Measurements from ENCODE around the gene IL27RA. TPM values are rescaled to one million over a fixed set of nuclear protein-coding genes. Genes with fewer than 3 reads are reported as not detected.

IL27RA gene
- total RNA-seq, 6 experiments from 2014 or later: 4.7 to 6.1 (median 5.1) TPM

DNA sequence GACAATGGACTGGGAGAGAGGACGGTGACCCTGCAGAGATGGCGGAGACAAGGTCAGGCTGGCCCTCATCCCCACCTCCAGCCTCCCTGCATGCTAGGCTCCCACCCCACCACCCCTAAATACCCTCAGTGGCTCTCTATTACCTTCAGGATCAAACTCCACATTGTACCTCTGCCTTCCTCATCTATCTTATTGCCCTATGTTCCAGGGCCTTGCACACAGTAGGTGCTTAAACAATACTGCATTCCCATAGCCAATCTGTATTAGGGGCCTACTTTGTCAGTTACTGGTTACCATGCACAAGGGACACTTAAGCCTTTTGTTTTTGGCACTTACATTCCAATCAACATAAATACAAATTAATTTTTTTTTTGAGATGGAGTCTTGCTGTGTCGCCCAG lies 23.8 kb downstream of the IL27RA start:
- H3K27ac Mint-ChIP-seq: no peak overlapping the region
- TF ChIP-seq, protein P1, sequence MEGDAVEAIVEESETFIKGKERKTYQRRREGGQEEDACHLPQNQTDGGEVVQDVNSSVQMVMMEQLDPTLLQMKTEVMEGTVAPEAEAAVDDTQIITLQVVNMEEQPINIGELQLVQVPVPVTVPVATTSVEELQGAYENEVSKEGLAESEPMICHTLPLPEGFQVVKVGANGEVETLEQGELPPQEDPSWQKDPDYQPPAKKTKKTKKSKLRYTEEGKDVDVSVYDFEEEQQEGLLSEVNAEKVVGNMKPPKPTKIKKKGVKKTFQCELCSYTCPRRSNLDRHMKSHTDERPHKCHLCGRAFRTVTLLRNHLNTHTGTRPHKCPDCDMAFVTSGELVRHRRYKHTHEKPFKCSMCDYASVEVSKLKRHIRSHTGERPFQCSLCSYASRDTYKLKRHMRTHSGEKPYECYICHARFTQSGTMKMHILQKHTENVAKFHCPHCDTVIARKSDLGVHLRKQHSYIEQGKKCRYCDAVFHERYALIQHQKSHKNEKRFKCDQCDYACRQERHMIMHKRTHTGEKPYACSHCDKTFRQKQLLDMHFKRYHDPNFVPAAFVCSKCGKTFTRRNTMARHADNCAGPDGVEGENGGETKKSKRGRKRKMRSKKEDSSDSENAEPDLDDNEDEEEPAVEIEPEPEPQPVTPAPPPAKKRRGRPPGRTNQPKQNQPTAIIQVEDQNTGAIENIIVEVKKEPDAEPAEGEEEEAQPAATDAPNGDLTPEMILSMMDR (IDR thresholded peaks at IDR 0.05): no peak
- no peaks in the 10 kb centered on the region for H3K9me3 Mint-ChIP-seq
- peaks cover 4% of the 10 kb centered on the region; the same call in 1 of the 2 replicates for H3K4me1 Mint-ChIP-seq (ENCODE audit: low read depth)
- no peak overlapping the region for H3K4me3 Mint-ChIP-seq
- H3K27me3 Mint-ChIP-seq (ENCODE audit: insufficient read depth): peaks cover 5% of the 10 kb centered on the region
- peaks cover 5% of the 10 kb centered on the region; the same call in 1 of the 2 replicates for H3K36me3 Mint-ChIP-seq (ENCODE audit: low read depth)
- DNase-seq: no peak

DNA sequence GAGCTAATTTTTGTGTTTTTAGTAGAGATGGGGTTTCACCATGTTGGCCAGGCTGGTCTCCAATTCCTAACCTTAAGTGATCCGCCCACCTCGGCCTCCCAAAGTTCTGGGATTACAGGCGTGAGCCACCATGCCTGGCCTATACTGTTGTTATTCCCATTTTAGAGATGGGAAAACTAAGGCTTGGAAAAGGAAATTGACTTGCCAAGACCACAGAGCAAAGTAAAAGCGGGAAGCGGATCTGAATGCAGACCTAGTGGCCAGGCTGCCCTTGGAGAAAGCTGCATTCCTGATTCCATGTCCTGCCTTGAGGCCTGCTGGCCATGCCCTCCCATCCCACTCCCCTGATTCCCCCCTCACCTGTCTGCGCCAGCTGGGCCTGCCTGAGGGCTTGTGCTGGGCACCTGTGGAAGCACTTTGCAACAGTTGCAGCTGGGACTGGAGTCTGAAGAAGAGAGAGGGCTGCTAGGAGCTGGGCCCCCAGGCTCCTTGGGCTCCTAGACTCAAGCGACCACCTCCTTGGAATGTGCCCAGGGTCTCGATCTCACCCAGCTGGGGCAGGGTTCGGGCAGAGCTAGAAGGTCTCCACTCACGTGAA lies 24.6 kb downstream of the IL27RA start:
- TF ChIP-seq, protein P1 (IDR thresholded peaks at IDR 0.05): no peak
- Mint-ChIP-seq H3K9me3 (no peaks in the 10 kb centered on the region), H3K27ac (no peak overlapping the region), H3K4me1 (ENCODE audit: low read depth) (peaks cover 4% of the 10 kb centered on the region; the same call in 1 of the 2 replicates), H3K4me3 (no peak overlapping the region), H3K36me3 (ENCODE audit: low read depth) (peaks cover 5% of the 10 kb centered on the region; the same call in 1 of the 2 replicates), H3K27me3 (ENCODE audit: insufficient read depth) (peaks cover 8% of the 10 kb centered on the region)
- no peak for DNase-seq

DNA sequence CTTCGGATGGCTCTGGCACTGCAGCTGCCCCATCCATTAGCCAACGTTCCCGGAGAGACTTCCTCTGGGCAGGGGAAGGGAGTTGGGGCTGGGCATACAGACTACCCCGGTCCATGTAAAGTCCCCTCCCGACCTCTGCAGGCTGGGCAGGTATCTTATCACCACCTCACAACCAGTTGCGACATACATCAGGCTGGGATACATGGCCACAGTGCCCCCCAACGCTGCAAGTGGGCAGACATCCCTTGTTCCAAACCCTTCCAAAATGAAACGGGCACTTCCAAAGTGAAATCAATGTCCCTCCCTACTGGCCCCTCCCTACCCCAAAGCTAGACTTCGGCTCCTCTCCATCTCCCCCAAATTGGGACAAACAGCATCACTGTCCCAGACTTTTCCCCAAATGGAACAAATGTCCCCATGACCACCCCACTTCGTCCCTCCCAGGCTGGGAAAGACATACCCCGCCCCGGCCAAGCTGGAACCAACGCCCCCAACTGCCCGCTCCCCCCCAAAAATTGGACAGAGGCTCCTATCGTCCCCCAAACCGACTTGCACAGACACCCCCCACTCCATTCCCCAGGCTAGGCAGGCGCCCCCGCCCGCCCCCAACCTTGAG lies 25.3 kb downstream of the IL27RA start:
- Mint-ChIP-seq H3K36me3 (ENCODE audit: low read depth) (peaks cover 5% of the 10 kb centered on the region; the same call in 1 of the 2 replicates), H3K27me3 (ENCODE audit: insufficient read depth) (peaks cover 12% of the 10 kb centered on the region), H3K4me1 (ENCODE audit: low read depth) (peaks cover 4% of the 10 kb centered on the region; the same call in 1 of the 2 replicates), H3K27ac (no peak overlapping the region), H3K9me3 (no peaks in the 10 kb centered on the region), H3K4me3 (peak overlapping the region; percentile 78)
- no peak for DNase-seq
- TF ChIP-seq, protein P1 (IDR thresholded peaks at IDR 0.05): no peak

DNA sequence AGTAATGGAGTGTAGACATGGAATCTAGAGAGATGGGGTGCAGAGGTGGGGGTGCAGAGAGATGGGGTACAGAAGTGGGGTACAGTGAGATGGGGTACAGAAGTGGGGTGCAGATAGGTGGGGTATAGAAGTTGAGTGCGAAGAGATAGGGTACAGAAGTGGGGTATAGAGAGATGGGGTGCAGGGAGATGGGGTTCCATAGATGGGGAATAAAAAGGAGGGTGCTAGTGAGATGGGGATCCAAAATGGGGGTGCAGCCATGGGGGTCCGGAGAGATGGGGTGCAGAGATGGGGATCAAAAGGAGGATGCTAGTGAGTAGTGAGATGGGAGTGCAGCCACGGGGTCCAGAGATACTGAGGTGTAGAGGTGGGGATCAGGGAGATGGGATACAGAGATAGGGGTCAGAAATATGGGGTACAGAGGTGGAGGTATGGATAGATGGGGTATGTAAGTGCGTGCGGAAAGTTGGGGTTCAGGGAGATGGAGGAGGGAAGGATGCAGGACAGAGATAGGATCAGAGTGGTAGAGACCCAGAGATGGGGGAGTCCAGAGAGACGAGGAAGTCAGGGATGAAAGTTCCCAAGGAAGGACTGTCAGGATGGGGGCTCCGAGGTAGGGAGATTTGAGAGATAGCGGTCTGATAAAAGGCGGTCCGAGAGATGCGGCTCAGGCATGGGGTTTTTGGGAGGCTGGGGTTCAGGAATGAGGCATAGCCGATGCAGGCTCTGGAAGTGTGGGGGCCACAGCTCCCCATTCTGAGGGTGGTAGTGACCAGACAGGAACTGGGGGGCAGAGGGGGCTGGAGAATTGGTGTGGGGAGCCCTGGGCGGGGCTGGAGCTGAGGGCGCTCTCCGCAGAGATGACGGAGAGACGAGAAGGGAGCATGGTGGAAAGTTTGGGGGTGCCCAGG lies 26.9 kb downstream of the IL27RA start:
- TF ChIP-seq, protein P1 (IDR thresholded peaks at IDR 0.05): no peak
- H3K4me3 Mint-ChIP-seq: peak overlapping the region; percentile 83; the same call in 1 of the 2 replicates

DNA sequence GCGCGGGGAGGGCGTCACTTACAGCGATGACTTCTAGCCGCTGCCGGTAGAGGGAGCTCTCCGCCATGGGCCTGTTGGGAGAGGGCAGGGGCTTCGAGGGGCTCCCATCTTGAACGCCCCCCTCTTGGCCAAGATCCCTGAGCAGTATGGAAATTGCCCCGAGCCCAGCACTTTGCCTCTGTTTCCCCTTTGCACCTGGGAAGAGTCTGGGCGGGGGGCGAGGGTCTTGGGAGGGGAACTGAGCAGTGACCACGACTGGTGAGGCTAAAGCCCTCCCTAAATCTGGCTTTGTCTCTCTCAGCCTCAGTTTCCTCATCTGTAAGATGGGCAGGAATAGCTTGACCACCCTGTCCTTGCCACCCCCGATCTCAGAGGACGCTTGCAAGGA lies 27.5 kb downstream of the IL27RA start:
- Mint-ChIP-seq H3K27me3 (ENCODE audit: insufficient read depth) (peaks cover 16% of the 10 kb centered on the region), H3K4me3 (no peak overlapping the region), H3K4me1 (ENCODE audit: low read depth) (peaks cover 4% of the 10 kb centered on the region; the same call in 1 of the 2 replicates), H3K36me3 (ENCODE audit: low read depth) (no peaks in the 10 kb centered on the region), H3K9me3 (no peaks in the 10 kb centered on the region), H3K27ac (no peak overlapping the region)
- TF ChIP-seq, protein P1 (IDR thresholded peaks at IDR 0.05): peak; percentile 86
- no peak for DNase-seq

More for the DNA sequence above, 26.9 kb downstream of the IL27RA start:
- H3K36me3 Mint-ChIP-seq (ENCODE audit: low read depth): no peaks in the 10 kb centered on the region
- peaks cover 4% of the 10 kb centered on the region; the same call in 1 of the 2 replicates for H3K4me1 Mint-ChIP-seq (ENCODE audit: low read depth)
- H3K27me3 Mint-ChIP-seq (ENCODE audit: insufficient read depth): peaks cover 16% of the 10 kb centered on the region
- H3K27ac Mint-ChIP-seq: no peak overlapping the region
- DNase-seq: no peak
- no peaks in the 10 kb centered on the region for H3K9me3 Mint-ChIP-seq

Measured in HFFc6 (cell line).